ENCODE results near the gene PHYH.
"Not testable (repeated sequence)": the region's sequence is repeated elsewhere in the genome, so short reads cannot be mapped to it uniquely, and the experiment has no call there.

GRCh38 chr10:13276146-13276545, 23.7 kb downstream of the PHYH start:
- TF ChIP-seq MAX (CRISPR knock-in tag; IDR thresholded peaks at IDR 0.05); ATF3 (CRISPR knock-in tag; conservative IDR thresholded peaks at IDR 0.05); CTCF (IDR thresholded peaks at IDR 0.05); EMX1 (CRISPR knock-in tag; IDR thresholded peaks at IDR 0.05); ZBTB43 (CRISPR knock-in tag; IDR thresholded peaks at IDR 0.05); HMGXB4 (CRISPR knock-in tag; IDR thresholded peaks at IDR 0.05); ZBTB21 (CRISPR knock-in tag; IDR thresholded peaks at IDR 0.05; ENCODE audit: borderline replicate concordance); JUN (CRISPR knock-in tag; IDR thresholded peaks at IDR 0.05); E2F4 (CRISPR knock-in tag; IDR thresholded peaks at IDR 0.05; ENCODE audit: borderline replicate concordance, low read depth); NR2C2 (CRISPR knock-in tag; IDR thresholded peaks at IDR 0.05); ZNF263 (CRISPR knock-in tag; IDR thresholded peaks at IDR 0.05; ENCODE audit: low read depth); ZNF423 (CRISPR knock-in tag; IDR thresholded peaks at IDR 0.05); ZNF232 (CRISPR knock-in tag; IDR thresholded peaks at IDR 0.05); ARID4B (CRISPR knock-in tag; IDR thresholded peaks at IDR 0.05; ENCODE audit: borderline replicate concordance): not testable (repeated sequence)

Measured in WTC11 (cell line).